Ramos (cell line): ENCODE measurements around the gene PRPF38A.

ENCODE experiments used
- in situ Hi-C: fragments of 300-500 bp; cut with MboI; formaldehyde crosslinking; loops from one replicate; pipeline ENCODE4 v1.14.3; 2022; ENCODE audit warnings: low sequenced_read_pairs; ENCODE audit not compliant: unreplicated experiment

Gene PRPF38A

DNA sequence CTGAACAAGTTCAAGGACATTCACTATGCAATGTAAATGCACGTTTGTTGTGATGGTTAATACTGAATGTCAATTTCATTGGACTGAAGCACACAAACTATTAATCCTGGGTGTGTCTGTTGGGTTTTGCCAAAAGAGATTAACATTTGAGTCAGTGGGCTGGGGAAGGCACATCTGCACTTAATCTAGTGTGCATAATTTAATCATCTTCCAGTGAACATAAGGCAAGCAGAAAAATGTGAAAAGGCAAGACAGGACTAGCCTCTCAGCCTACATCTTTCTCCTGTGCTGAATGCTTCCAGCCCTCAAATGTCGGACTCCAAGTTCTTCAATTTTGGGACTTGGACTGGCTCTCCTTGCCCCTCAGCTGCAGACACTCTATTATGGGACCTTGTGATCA is 40.1 kb downstream of the PRPF38A start:
- in situ Hi-C loops = no loop called here

DNA sequence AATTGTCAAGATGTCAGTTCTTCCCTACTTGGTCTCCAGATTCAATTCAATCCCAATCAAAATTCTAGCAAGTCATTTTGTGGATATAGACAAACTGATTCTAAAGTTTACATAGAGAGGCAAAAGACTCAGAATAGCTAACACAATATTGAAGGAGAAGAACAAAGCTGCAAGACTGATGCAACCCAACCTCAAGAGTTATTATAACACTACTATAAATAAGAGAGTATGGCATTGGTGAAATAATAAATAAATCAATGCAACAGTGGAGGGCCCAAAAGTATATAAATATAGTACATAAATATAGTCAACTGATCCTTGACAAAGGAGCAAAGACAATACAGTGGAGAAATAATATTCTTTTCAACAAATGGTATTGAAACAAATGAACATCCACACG is 49.7 kb downstream of the PRPF38A start:
- in situ Hi-C loops = no loop called here

DNA sequence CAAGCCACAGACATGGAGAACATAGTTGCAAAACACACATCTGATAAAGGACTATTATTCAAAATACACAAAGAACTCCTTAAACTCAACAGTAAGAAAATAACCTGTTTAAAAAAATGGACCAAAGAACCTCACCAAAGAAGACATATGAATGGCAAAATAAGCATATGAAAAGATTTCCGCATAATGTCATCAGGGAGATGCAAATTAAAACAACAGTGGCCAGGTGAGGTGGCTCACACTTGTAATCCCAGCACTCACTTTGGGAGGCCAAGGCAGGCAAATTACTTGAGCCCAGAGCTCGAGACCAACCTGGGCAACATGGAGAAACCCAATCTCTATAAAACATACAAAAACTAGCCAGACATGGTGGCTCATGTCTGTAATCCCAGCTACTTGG is 50.4 kb downstream of the PRPF38A start:
- in situ Hi-C loops = no loop called here

DNA sequence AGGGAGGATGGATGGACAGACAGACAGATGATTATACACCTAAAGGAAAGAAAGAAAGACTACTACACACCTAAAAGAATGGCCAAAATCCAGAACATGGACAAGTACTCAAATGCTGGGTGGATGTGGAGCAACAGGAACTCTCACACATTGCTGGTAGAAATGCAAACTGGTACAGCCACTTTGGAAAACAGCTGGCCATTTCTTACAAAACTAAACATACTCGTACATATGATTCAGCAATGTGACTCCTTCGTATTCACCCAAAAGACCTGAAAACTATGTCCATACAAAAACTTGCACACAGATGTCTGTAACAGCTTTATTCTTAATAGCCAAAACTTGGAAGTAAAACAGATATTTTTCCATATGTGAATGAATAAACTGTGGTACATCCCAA is 51.3 kb downstream of the PRPF38A start:
- in situ Hi-C loops = no loop called here

DNA sequence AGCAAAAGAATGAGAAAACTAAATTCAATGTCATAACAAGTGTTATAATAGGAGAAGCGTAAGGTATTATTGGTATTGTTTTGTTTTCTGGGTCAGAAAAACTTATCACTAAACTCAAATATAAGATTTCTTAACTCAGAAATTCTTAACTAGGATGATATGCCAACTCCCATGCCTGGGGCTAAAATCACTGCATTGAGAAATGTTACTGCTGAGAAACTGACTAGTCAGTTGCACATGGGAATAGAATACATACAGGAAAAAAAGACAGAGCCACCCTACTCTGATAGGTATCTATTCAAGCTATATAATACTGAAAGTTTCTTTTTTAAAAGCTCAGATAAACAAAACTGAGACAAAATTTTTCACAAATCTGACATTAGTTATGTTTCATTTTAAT is 56.3 kb downstream of the PRPF38A start:
- in situ Hi-C loops = no loop called here

DNA sequence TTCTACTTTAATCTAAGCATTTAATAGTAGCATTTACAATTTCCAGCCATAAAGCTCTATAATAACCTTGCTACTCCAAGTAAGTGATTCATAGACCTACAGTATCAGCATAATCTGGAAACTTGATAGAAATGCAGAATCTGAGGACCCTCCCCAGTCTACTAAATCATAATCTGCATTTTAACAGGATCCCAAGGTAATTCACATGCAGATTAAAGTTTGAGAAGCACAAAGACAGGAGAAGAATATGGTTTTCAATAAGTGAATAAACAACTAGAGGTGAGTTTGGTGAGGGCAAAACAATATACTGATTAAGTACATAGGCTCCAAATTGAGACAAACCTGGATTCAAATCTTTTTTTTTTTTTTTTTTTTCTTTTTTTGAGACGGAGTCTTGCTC is 57.4 kb downstream of the PRPF38A start:
- in situ Hi-C loops = no loop called here

DNA sequence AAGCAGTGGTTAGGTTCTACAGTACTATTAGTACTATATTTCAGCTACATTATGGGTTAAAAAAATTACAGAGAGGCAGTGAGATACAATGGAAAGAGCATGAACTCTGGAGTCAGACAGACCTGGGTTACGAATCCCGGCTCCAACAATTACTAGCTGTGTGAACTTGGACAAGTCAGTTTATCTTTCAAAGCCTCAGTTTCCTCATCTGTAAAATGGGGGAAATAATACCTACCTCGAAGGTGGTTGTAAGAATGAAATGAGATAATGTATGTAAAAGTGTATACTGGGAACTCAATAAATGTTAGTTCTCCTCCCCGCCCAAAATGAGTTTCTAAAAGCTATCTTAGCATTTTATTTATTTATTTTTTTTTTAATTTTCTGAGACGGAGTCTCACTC is 59.5 kb downstream of the PRPF38A start:
- in situ Hi-C loops = no loop called here

DNA sequence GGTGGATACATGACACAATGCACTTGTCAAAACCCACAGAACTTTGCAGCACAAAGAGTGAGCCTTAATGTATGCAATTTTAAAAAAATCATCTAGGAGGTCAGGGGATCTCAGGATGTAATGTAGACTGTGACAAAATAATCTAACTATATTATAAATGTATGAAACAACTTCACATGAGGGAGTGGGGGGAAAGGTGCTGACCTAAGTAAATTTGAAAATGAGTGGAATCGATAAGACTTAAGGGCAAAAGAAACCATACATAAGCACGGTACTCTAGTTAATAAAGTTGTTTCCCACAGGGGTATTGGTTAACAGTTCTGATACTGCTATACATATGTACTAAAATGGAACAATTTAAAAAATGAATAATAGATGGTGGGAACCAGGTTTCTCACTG is 64.7 kb downstream of the PRPF38A start:
- in situ Hi-C loops = no loop called here
